GM23338 (cell line): ENCODE results near the gene SLC6A8. TPM values are rescaled to one million over a fixed set of nuclear protein-coding genes. Genes with fewer than 3 reads are reported as not detected.
"Not testable (repeated sequence)": the region's sequence is repeated elsewhere in the genome, so short reads cannot be mapped to it uniquely, and the experiment has no call there.

ENCODE experiments used
- ATAC-seq: fragments of 200-7000 bp; cut with Tn5 transposase; 3 replicates; pipeline ENCODE4 v1.9.1; 2020
- DNase-seq: peaks from one replicate; pipeline ENCODE4 v3.0.0-alpha.2; 2015; ENCODE audit warnings: low spot score
- H2AFZ ChIP-seq: fragments of 200-600 bp; sonication (generic); 2 replicates; pipeline ENCODE4 v1.8.0; 2016; ENCODE audit warnings: antibody characterized with exemption, mild to moderate bottlenecking, moderate library complexity
- H3F3A ChIP-seq: fragments of 200-600 bp; sonication (generic); replicated peaks from 2 replicates; pipeline ENCODE4 v1.8.0; 2017; ENCODE audit warnings: antibody characterized with exemption, mixed run types, low read depth
- H3K27ac ChIP-seq: fragments of 200-600 bp; sonication (generic); 2 replicates; pipeline ENCODE4 v1.6.1; 2016; ENCODE audit warnings: low read depth
- H3K27me3 ChIP-seq: fragments of 200-600 bp; sonication (generic); 2 replicates; pipeline ENCODE4 v1.8.0; 2016; ENCODE audit warnings: mild to moderate bottlenecking, mixed run types, moderate library complexity; ENCODE audit not compliant: insufficient read depth
- H3K36me3 ChIP-seq: fragments of 200-600 bp; sonication (generic); 2 replicates; pipeline ENCODE4 v1.8.0; 2016; ENCODE audit warnings: mild to moderate bottlenecking; ENCODE audit not compliant: insufficient read depth
- H3K4me1 ChIP-seq: fragments of 200-600 bp; sonication (generic); 2 replicates; pipeline ENCODE4 v1.8.0; 2016; ENCODE audit warnings: mild to moderate bottlenecking, moderate library complexity; ENCODE audit not compliant: insufficient read depth
- H3K4me2 ChIP-seq: fragments of 200-600 bp; sonication (generic); 2 replicates; pipeline ENCODE4 v1.7.1; 2017; ENCODE audit warnings: mixed run types
- H3K4me3 ChIP-seq: fragments of 200-600 bp; sonication (generic); 2 replicates; pipeline ENCODE4 v1.6.1; 2016; ENCODE audit warnings: mixed run types
- H3K79me2 ChIP-seq: fragments of 200-600 bp; sonication (generic); replicated peaks from 2 replicates; pipeline ENCODE4 v1.8.0; 2017; ENCODE audit warnings: mild to moderate bottlenecking; ENCODE audit not compliant: insufficient read depth
- H3K9me2 ChIP-seq: fragments of 200-600 bp; sonication (generic); 2 replicates; pipeline ENCODE4 v1.8.0; 2017; ENCODE audit not compliant: insufficient read depth
- H4K20me1 ChIP-seq: fragments of 200-600 bp; sonication (generic); replicated peaks from 2 replicates; pipeline ENCODE4 v1.8.0; 2017; ENCODE audit warnings: mild to moderate bottlenecking; ENCODE audit not compliant: insufficient read depth
- H3K27ac Mint-ChIP-seq: 2 replicates; pipeline ENCODE4 v1.8.0; 2020; ENCODE audit warnings: inconsistent platforms, mild to moderate bottlenecking, moderate library complexity, mixed read lengths
- H3K27me3 Mint-ChIP-seq: 3 replicates; pipeline ENCODE4 v1.8.0; 2022; ENCODE audit warnings: low read depth, mild to moderate bottlenecking, moderate library complexity, mixed read lengths, inconsistent platforms; ENCODE audit not compliant: insufficient read depth, poor library complexity
- H3K36me3 Mint-ChIP-seq: 3 replicates; pipeline ENCODE4 v1.8.0; 2021; ENCODE audit warnings: low read depth, mild to moderate bottlenecking, inconsistent platforms, moderate library complexity, mixed read lengths
- H3K4me1 Mint-ChIP-seq: 3 replicates; pipeline ENCODE4 v1.8.0; 2020; ENCODE audit warnings: mild to moderate bottlenecking, inconsistent platforms, mixed read lengths
- H3K4me3 Mint-ChIP-seq: 3 replicates; pipeline ENCODE4 v1.8.0; 2021; ENCODE audit warnings: moderate library complexity, mild to moderate bottlenecking, inconsistent platforms, mixed read lengths
- H3K9me3 Mint-ChIP-seq: 3 replicates; pipeline ENCODE4 v1.8.0; 2020; ENCODE audit warnings: moderate library complexity, mild to moderate bottlenecking, inconsistent platforms, mixed read lengths
- EZH2phosphoT487 ChIP-seq: fragments of 200-600 bp; sonication (generic); IDR thresholded peaks from one replicate; pipeline ENCODE4 v1.8.1; 2018; ENCODE audit warnings: antibody characterized with exemption; ENCODE audit not compliant: unreplicated experiment
- JUNB ChIP-seq: IDR thresholded peaks from one replicate; pipeline ENCODE4 v1.6.1; 2016; ENCODE audit warnings: antibody characterized with exemption; ENCODE audit not compliant: unreplicated experiment
- POLR2AphosphoS5 ChIP-seq: IDR thresholded peaks from 2 replicates; pipeline ENCODE4 v1.6.1; 2016; ENCODE audit warnings: antibody characterized with exemption, low read depth
- STAT1 ChIP-seq: IDR thresholded peaks from one replicate; pipeline ENCODE4 v1.6.1; 2016; ENCODE audit warnings: antibody characterized with exemption; ENCODE audit not compliant: unreplicated experiment
- polyA plus RNA-seq: library from polyadenylated mRNA; unstranded; fragments of >200 nt; fragmentation: Nextera tagmentation; extraction: Ambion mirVana; gene quantifications from 2 replicates; pipeline ENCODE4 v1.2.1, GENCODE V29; 2016
- total RNA-seq: library from RNA; depleted of rRNA; stranded (reverse); fragments of >200 nt; shearing (Covaris generic); gene quantifications from 2 replicates; pipeline ENCODE4 v1.2.3, GENCODE V29; 2014
- TF ChIP-seq, protein P1 (sequence below), 2 experiments: fragments of 200-600 bp in 1 of 2; sonication (generic) in 1 of 2; conservative IDR thresholded peaks; 2 replicates each; pipeline versions ENCODE4 v1.5.1 to v1.6.1; 2016 to 2017; ENCODE audit warnings: antibody characterized with exemption in 2 of 2, low read depth in 2 of 2, mild to moderate bottlenecking in 2 of 2, moderate library complexity in 1 of 2

The SLC6A8 gene
- total and polyA plus RNA-seq, 2 experiments from 2014 or later = 19.5 to 68.6 TPM

DNA sequence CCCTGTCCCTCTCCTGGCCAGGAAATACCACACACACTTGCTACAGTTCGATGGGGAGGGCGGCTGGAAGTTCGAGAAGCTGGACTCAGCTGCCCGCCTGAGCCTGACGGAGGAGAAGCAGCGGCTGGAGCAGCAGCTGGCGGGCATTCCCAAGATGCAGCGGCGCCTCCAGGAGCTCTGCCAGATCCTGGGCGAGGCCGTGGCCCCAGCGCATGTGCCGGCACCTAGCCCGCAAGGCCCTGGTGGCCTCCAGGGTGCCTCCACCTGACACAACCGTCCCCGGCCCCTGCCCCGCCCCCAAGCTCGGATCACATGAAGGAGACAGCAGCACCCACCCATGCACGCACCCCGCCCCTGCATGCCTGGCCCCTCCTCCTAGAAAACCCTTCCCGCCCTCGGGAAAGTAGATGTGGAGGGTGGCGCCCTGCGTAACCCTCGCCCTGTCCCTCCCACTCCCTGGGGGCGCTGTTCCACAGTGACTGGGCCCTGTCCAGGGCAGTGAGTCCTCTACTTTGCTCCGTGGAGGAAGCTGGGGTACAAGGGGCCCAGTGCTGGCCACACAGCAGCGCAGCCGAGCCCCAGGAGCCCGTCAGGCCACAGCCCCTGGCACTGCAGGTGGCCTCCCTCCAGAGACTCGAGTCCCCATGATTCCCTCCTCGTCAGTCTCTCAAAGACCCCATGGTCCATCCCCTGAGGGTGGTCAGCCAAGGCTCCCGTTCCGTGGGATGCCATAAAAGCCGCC is 55.9 kb downstream of the SLC6A8 start:
- Histone ChIP-seq H3K4me2 (peak overlapping the region; percentile 75), H3K4me3 (peak overlapping the region; percentile 54)
- not testable (repeated sequence) for H3K27me3 ChIP-seq, H3K27ac Mint-ChIP-seq, H3K36me3 Mint-ChIP-seq, H4K20me1 ChIP-seq, H3K36me3 ChIP-seq, H3K79me2 ChIP-seq, H3K27me3 Mint-ChIP-seq, H3K4me1 ChIP-seq, H3K9me3 Mint-ChIP-seq, H3K4me1 Mint-ChIP-seq, H3K27ac ChIP-seq, H2AFZ ChIP-seq, H3F3A ChIP-seq, H3K9me2 ChIP-seq
- ATAC-seq = peak; percentile 79
- DNase-seq = peak; percentile 53
- TF ChIP-seq POLR2AphosphoS5 = 0 out of 2 replicates have a peak, but pooled peaks have one; percentile 37
- TF ChIP-seq, protein P1, sequence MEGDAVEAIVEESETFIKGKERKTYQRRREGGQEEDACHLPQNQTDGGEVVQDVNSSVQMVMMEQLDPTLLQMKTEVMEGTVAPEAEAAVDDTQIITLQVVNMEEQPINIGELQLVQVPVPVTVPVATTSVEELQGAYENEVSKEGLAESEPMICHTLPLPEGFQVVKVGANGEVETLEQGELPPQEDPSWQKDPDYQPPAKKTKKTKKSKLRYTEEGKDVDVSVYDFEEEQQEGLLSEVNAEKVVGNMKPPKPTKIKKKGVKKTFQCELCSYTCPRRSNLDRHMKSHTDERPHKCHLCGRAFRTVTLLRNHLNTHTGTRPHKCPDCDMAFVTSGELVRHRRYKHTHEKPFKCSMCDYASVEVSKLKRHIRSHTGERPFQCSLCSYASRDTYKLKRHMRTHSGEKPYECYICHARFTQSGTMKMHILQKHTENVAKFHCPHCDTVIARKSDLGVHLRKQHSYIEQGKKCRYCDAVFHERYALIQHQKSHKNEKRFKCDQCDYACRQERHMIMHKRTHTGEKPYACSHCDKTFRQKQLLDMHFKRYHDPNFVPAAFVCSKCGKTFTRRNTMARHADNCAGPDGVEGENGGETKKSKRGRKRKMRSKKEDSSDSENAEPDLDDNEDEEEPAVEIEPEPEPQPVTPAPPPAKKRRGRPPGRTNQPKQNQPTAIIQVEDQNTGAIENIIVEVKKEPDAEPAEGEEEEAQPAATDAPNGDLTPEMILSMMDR (conservative IDR thresholded peaks at IDR 0.05; ENCODE audit: low read depth in 2 of 2) = peak; percentile 16 to 49; a peak in 2 of 4 replicates
- H3K4me3 Mint-ChIP-seq = peak overlapping the region; percentile 79

DNA sequence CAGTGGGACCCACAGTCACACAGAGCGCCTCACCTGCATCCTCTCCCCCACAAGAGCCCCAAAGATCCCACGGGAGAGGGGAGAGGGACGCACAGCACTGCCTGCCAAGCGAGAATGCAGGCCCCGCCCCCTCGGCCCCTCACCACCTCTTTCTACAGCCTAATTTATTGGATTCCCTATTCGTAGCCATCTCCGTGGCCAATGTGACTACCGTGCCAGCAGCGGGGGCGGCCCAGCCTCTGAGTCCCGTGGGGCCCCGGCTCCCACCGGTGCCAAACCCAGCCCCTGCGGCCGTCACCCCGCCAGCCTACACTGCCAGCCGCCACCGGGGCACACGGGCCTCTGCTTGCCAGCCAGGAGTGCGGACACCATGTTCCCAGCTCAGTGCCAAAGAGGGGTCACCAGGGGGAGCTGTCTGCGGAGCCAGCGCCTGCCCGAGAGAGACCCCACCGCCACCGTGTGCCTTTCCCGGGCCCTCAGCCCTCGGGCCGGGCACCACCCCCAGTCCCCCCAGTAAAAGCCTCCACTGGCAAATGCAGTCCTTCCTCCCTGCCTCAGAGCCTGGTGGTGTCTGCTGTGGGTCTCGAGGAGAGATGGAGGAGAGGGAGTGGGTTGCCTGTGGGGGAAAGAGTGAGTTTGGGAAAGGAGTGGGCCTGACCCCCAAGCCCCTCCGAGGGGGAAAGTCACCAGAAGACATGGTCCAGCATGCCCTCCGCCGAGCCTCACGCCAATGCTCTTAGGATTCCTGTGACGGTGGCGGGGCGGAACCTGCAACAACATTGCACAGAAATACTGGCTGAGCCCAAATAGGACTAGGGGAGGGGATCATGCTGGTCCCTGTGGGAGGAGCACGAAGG is 56.7 kb downstream of the SLC6A8 start:
- Histone ChIP-seq H3K4me3 (peak overlapping the region; percentile 54), H4K20me1 (no peaks in the 10 kb centered on the region), H3K27ac (no peak overlapping the region), H2AFZ (no peak overlapping the region; the same call in 1 of the 2 replicates), H3K27me3 (no peaks in the 10 kb centered on the region), H3K4me2 (peak overlapping the region; percentile 75), H3K4me1 (no peaks in the 10 kb centered on the region), H3F3A (no peaks in the 10 kb centered on the region), H3K79me2 (no peaks in the 10 kb centered on the region), H3K36me3 (no peaks in the 10 kb centered on the region), H3K9me2 (no peaks in the 10 kb centered on the region)
- H3K27ac Mint-ChIP-seq = peak overlapping the region; percentile 56; the same call in 1 of the 2 replicates
- H3K36me3 Mint-ChIP-seq = no peaks in the 10 kb centered on the region; the same call in 2 of the 3 replicates
- DNase-seq (peak; percentile 48), ATAC-seq (peak; percentile 50)
- peaks cover 3% of the 10 kb centered on the region for H3K27me3 Mint-ChIP-seq
- no peaks in the 10 kb centered on the region for H3K9me3 Mint-ChIP-seq
- peak overlapping the region; percentile 79 for H3K4me3 Mint-ChIP-seq
- peaks cover 3% of the 10 kb centered on the region; the same call in 1 of the 3 replicates for H3K4me1 Mint-ChIP-seq
- TF ChIP-seq EZH2phosphoT487 = no peak
- TF ChIP-seq, protein P1 (conservative IDR thresholded peaks at IDR 0.05; ENCODE audit: low read depth in 2 of 2) = peak in 1 of 2 experiments; percentile 48; a peak in 2 of 4 replicates
- TF ChIP-seq STAT1 = no peak
- no peak for TF ChIP-seq JUNB
- no peak for TF ChIP-seq POLR2AphosphoS5

DNA sequence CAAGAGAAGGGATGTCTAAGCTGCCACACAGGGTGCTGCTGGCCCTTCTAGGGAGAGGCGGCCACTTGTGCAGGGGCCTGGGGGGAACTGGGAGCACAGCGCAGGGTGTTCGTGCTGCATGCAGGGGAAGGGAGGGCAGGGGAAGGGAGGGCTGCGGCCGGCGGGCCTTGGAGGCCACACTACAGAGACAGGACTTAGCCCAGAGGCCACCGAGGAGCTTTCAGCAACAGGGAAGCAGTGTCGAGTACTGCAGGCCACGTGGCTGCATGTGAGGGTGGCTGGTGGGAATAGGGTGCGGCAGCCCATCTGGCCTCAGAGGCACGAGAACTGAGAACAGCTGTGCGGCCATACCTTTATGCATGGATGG is 57.3 kb downstream of the SLC6A8 start:
- not testable (repeated sequence) for ATAC-seq

More for the DNA sequence above, 57.3 kb downstream of the SLC6A8 start:
- H3K27ac ChIP-seq, H2AFZ ChIP-seq, H3K4me1 Mint-ChIP-seq, H3K36me3 Mint-ChIP-seq, H3K4me3 ChIP-seq, H3K4me2 ChIP-seq, H3K9me3 Mint-ChIP-seq, H4K20me1 ChIP-seq, H3K79me2 ChIP-seq, H3K9me2 ChIP-seq, H3K27me3 Mint-ChIP-seq, H3K36me3 ChIP-seq, H3K27me3 ChIP-seq, H3K4me3 Mint-ChIP-seq, H3F3A ChIP-seq, H3K4me1 ChIP-seq, DNase-seq: not testable (repeated sequence)
- H3K27ac Mint-ChIP-seq = 0 out of 2 replicates have a peak overlapping the region, but pooled peaks have one; percentile 56
